Cardiac septum (tissue), 1 donor: ENCODE data around the gene MSH2. TPM values are rescaled to one million over a fixed set of nuclear protein-coding genes. Genes with fewer than 3 reads are reported as not detected.

Experiments used
- DNase-seq: peaks from one replicate; pipeline ENCODE4 v3.0.0-alpha.2; 2020; ENCODE audit warnings: low spot score
- intact Hi-C: fragments of 100-400 bp; cut with DNase I; formaldehyde crosslinking; loops from one replicate; pipeline ENCODE4 v1.14.0; 2022
- total RNA-seq: library from RNA; stranded (reverse); fragmentation: NEBNext Ultra II Directional; extraction: Animal tissue kit (Norgen Biotek cat#: 25700); gene quantifications from one replicate; pipeline ENCODE4 v1.2.1, GENCODE V29; 2021
- donor health status: DM: no; HTN: no; CAD: no.

Gene MSH2
- total RNA-seq, 1 donor from 2014 or later: 15.6 TPM

- intact Hi-C loops: no loop called here
- DNase-seq: no peak
These were observed 54.3 kb downstream of the MSH2 start for GRCh38 chr2:47457268-47457667.

- no peak for DNase-seq
- intact Hi-C loops: no loop called here
These were observed 56.1 kb downstream of the MSH2 start for GRCh38 chr2:47459021-47459420.

GRCh38 chr2:47460766-47461165 is 57.8 kb downstream of the MSH2 start:
- no peak for DNase-seq
- intact Hi-C loops: no loop called here

GRCh38 chr2:47471429-47472116 is 68.6 kb downstream of the MSH2 start:
- DNase-seq: no peak
- intact Hi-C loops: no loop called here

- DNase-seq: no peak
- intact Hi-C loops: no loop called here
These were observed 76.9 kb downstream of the MSH2 start for GRCh38 chr2:47479863-47480262.

- intact Hi-C loops: no loop called here
- no peak for DNase-seq
These were observed 80.2 kb downstream of the MSH2 start for GRCh38 chr2:47483191-47483590.

- intact Hi-C loops: no loop called here
- DNase-seq: no peak
These were observed 81.4 kb downstream of the MSH2 start for GRCh38 chr2:47484396-47484795.

GRCh38 chr2:47485177-47485576 is 82.2 kb downstream of the MSH2 start:
- intact Hi-C loops: no loop called here
- no peak for DNase-seq

GRCh38 chr2:47485751-47486300 is 82.9 kb downstream of the MSH2 start:
- intact Hi-C loops: no loop called here
- no peak for DNase-seq

GRCh38 chr2:47486841-47487497 is 84.0 kb downstream of the MSH2 start:
- DNase-seq: no peak
- intact Hi-C loops: no loop called here

- intact Hi-C loops: no loop called here
- DNase-seq: no peak
These were observed 84.5 kb downstream of the MSH2 start for GRCh38 chr2:47487498-47487875.

- intact Hi-C loops: no loop called here
- no peak for DNase-seq
These were observed 86.1 kb downstream of the MSH2 start for GRCh38 chr2:47488870-47489584.

- DNase-seq: no peak
- intact Hi-C loops: no loop called here
These were observed 87.5 kb downstream of the MSH2 start for GRCh38 chr2:47490406-47490805.

- no peak for DNase-seq
- intact Hi-C loops: no loop called here
These were observed 90.5 kb downstream of the MSH2 start for GRCh38 chr2:47493317-47494035.

- DNase-seq: no peak
- intact Hi-C loops: no loop called here
These were observed 91.5 kb downstream of the MSH2 start for GRCh38 chr2:47494267-47495130.

GRCh38 chr2:47497843-47498460 is 95.0 kb downstream of the MSH2 start:
- DNase-seq: no peak
- intact Hi-C loops: no loop called here

- intact Hi-C loops: no loop called here
- no peak for DNase-seq
These were observed 96.1 kb downstream of the MSH2 start for GRCh38 chr2:47499093-47499492.

GRCh38 chr2:47499621-47500309 is 96.8 kb downstream of the MSH2 start:
- DNase-seq: no peak
- intact Hi-C loops: no loop called here
